ENCODE measurements around the gene UPF2. TPM values are rescaled to one million over a fixed set of nuclear protein-coding genes. Genes with fewer than 3 reads are reported as not detected.

UPF2 gene
- total and polyA plus RNA-seq, 2 of the 13 experiments (the other 11 are each of a cell fraction or from before 2014, with no cell fraction given), result 6.2 to 14.5 TPM

DNA sequence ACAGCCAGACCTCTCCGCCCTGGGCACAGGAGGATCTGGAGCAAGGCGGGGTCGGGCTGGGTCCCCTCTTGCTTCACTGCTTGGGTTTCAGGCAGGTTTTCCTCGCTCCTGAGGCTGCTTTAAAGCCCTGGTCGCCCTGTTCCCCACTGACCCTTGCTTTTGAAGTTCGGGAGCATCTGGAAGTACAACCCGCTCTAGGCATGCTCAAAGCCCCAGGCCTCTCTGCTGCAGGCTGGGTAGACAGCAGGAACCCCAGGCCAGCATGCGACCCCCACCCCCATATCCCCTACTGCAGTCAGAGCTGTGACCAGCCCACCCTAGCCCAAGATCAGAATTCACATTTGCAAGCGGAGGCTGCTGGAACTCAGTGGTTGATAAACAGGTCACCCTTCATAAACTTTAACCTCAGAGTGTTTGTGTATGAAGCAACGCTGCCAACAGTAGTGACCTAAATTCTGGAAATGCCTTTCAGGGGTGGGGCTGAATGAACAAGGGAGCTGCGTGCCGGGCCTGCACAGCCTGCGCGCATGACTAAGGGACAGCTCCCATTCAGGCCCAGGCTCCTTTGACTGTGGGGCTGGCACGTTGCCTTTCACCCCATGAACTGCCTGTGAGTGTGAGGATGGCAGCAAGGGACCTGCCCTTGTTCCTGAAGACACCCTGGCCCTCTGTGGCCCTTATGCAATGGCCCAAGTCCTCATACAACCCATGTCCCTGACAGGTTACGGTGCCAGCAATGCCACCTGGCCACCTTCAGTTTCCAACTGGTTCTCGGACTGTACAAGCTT lies 166.9 kb downstream of the UPF2 start (continued):
- TF ChIP-seq ZNF350 (CRISPR knock-in tag; IDR thresholded peaks at IDR 0.05; ENCODE audit: borderline replicate concordance, low read depth) (peak; percentile 75; the same call in 1 of the 2 replicates), FLYWCH1 (CRISPR knock-in tag; IDR thresholded peaks at IDR 0.05) (no peak), RARG (CRISPR knock-in tag; IDR thresholded peaks at IDR 0.05; ENCODE audit: low read depth) (no peak), SMC3 (IDR thresholded peaks at IDR 0.05; ENCODE audit: low read length) (no peak; the same call in 1 of the 2 replicates), NFYB (CRISPR knock-in tag; IDR thresholded peaks at IDR 0.05) (no peak), ZNF121 (CRISPR knock-in tag; IDR thresholded peaks at IDR 0.05) (peak; percentile 88), ZBTB8A (CRISPR knock-in tag; IDR thresholded peaks at IDR 0.05; ENCODE audit: borderline replicate concordance, low read depth) (no peak), ZNF30 (CRISPR knock-in tag; IDR thresholded peaks at IDR 0.05) (0 out of 2 replicates have a peak, but pooled peaks have one; percentile 10), ISX (CRISPR knock-in tag; conservative IDR thresholded peaks at IDR 0.05) (no peak), ZBTB21 (CRISPR knock-in tag; IDR thresholded peaks at IDR 0.05) (no peak), KAT2B (IDR thresholded peaks at IDR 0.05; ENCODE audit: borderline replicate concordance, low read depth, low read length) (no peak), FIP1L1 (IDR thresholded peaks at IDR 0.05; ENCODE audit: borderline replicate concordance, insufficient read depth, low read depth, low read length) (no peak), SKI (IDR thresholded peaks at IDR 0.05; ENCODE audit: partially characterized antibody) (peak; percentile 16)
- TF ChIP-seq, protein P1, sequence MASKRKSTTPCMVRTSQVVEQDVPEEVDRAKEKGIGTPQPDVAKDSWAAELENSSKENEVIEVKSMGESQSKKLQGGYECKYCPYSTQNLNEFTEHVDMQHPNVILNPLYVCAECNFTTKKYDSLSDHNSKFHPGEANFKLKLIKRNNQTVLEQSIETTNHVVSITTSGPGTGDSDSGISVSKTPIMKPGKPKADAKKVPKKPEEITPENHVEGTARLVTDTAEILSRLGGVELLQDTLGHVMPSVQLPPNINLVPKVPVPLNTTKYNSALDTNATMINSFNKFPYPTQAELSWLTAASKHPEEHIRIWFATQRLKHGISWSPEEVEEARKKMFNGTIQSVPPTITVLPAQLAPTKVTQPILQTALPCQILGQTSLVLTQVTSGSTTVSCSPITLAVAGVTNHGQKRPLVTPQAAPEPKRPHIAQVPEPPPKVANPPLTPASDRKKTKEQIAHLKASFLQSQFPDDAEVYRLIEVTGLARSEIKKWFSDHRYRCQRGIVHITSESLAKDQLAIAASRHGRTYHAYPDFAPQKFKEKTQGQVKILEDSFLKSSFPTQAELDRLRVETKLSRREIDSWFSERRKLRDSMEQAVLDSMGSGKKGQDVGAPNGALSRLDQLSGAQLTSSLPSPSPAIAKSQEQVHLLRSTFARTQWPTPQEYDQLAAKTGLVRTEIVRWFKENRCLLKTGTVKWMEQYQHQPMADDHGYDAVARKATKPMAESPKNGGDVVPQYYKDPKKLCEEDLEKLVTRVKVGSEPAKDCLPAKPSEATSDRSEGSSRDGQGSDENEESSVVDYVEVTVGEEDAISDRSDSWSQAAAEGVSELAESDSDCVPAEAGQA (IDR thresholded peaks at IDR 0.05; ENCODE audit: low read depth), result no peak
- TF ChIP-seq, protein P1 (CRISPR knock-in tag; IDR thresholded peaks at IDR 0.05; ENCODE audit: borderline replicate concordance), result peak; percentile 46; the same call in 1 of the 2 replicates
- TF ChIP-seq, protein P2, sequence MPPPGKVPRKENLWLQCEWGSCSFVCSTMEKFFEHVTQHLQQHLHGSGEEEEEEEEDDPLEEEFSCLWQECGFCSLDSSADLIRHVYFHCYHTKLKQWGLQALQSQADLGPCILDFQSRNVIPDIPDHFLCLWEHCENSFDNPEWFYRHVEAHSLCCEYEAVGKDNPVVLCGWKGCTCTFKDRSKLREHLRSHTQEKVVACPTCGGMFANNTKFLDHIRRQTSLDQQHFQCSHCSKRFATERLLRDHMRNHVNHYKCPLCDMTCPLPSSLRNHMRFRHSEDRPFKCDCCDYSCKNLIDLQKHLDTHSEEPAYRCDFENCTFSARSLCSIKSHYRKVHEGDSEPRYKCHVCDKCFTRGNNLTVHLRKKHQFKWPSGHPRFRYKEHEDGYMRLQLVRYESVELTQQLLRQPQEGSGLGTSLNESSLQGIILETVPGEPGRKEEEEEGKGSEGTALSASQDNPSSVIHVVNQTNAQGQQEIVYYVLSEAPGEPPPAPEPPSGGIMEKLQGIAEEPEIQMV (CRISPR knock-in tag; IDR thresholded peaks at IDR 0.05; ENCODE audit: low read depth), result no peak
